Spleen (tissue), 11 donors: Measurements from ENCODE around the gene RBPMS2. TPM values are rescaled to one million over a fixed set of nuclear protein-coding genes. Genes with fewer than 3 reads are reported as not detected.

Source experiments
- DNase-seq: peaks from one replicate; pipeline ENCODE4 v3.0.0-alpha.2; 2020
- H3K27ac ChIP-seq, 8 donors: fragments of 200-600 bp; sonication (generic) in 7 of 8; 1 replicate in 4 of 8; 2 replicates in 4 of 8; pipeline versions ENCODE4 v1.5.0 to v1.8.0; 2016 to 2021; ENCODE audit warnings: inconsistent platforms in 4 of 8, mild to moderate bottlenecking in 4 of 8, moderate library complexity in 1 of 8
- H3K27me3 ChIP-seq, 7 donors: fragments of 200-600 bp; sonication (generic) in 6 of 7; replicated peaks in 1 of 7; 1 replicate in 4 of 7; 2 replicates in 3 of 7; pipeline versions ENCODE4 v1.5.0 to v1.8.0; 2016 to 2021; ENCODE audit warnings: inconsistent platforms in 3 of 7, mild to moderate bottlenecking in 1 of 7
- H3K36me3 ChIP-seq, 6 donors: fragments of 200-600 bp; sonication (generic) in 5 of 6; 1 replicate in 4 of 6; 2 replicates in 2 of 6; pipeline versions ENCODE4 v1.5.0 to v1.8.0; 2016 to 2021; ENCODE audit warnings: inconsistent platforms in 2 of 6
- H3K4me1 ChIP-seq, 6 donors: fragments of 200-600 bp; sonication (generic) in 5 of 6; 1 replicate in 3 of 6; 2 replicates in 3 of 6; pipeline versions ENCODE4 v1.5.0 to v1.8.0; 2016 to 2021; ENCODE audit warnings: inconsistent platforms in 3 of 6
- H3K4me3 ChIP-seq, 8 donors: fragments of 200-600 bp; sonication (generic) in 7 of 8; 1 replicate in 4 of 8; 2 replicates in 4 of 8; pipeline versions ENCODE4 v1.5.0 to v1.8.0; 2016 to 2021; ENCODE audit warnings: inconsistent platforms in 4 of 8, mild to moderate bottlenecking in 4 of 8, moderate library complexity in 2 of 8
- H3K9me3 ChIP-seq, 8 donors: fragments of 200-600 bp; sonication (generic) in 7 of 8; 1 replicate in 4 of 8; 2 replicates in 4 of 8; pipeline versions ENCODE4 v1.5.0 to v1.8.0; 2016 to 2021; ENCODE audit warnings: inconsistent platforms in 4 of 8
- POLR2A ChIP-seq, 3 donors: fragments of 450-650 bp; IDR thresholded peaks; one replicate each; pipeline ENCODE4 v1.5.1; 2017; ENCODE audit warnings: antibody characterized with exemption in 3 of 3, mild to moderate bottlenecking in 1 of 3
- POLR2AphosphoS5 ChIP-seq, 3 donors: sonication (generic); formaldehyde crosslinking; IDR thresholded peaks; one replicate each; pipeline ENCODE4 v1.5.1; 2017; ENCODE audit warnings: antibody characterized with exemption in 3 of 3
- WGBS, 5 donors: extraction: QIAGEN DNeasy Blood & Tissue Kit in 3 of 5; methylation state at CpG; one replicate each; pipeline versions ENCODE4 v1.1.5 to v1.1.7; 2013 to 2018; 5-methylcytosine and 5-hydroxymethylcytosine counted together
- intact Hi-C: fragments of 100-400 bp; cut with DNase I; formaldehyde crosslinking; loops from one replicate; pipeline ENCODE4 v1.15.0; 2023; ENCODE audit warnings: low total_unique reads
- polyA plus RNA-seq, 3 donors: library from polyadenylated mRNA; stranded (reverse); fragments of 200-250 nt; gene quantifications; one replicate each; pipeline ENCODE4 v1.2.1, GENCODE V29; 2013
- total RNA-seq, 7 donors: library from RNA; depleted of rRNA in 3 of 7; stranded (reverse); fragments of >200 nt in 3 of 7; fragmentation: NEBNext Ultra II Directional in 4 of 7; extraction: Animal tissue kit (Norgen Biotek cat#: 25700) in 4 of 7; gene quantifications; one replicate each; pipeline versions ENCODE4 v1.1.0 to v1.2.1, GENCODE V29; 2016 to 2021
- TF ChIP-seq, protein P1 (sequence below), 11 experiments: fragments of 200-600 bp in 7 of 11; fragments of 450-650 bp in 4 of 11; sonication (generic) in 4 of 11; IDR thresholded peaks in 8 of 11; conservative IDR thresholded peaks in 3 of 11; 1 replicate in 7 of 11; 2 replicates in 4 of 11; pipeline versions ENCODE4 v1.4.0 to v1.8.0; 2016 to 2021; ENCODE audit warnings: antibody characterized with exemption in 11 of 11, inconsistent platforms in 4 of 11, mild to moderate bottlenecking in 1 of 11
- donor health status: healthy with polysubstance abuse.
- donor health status: DM: no; HTN: no; CAD: no; lungs with moderate emphysema.
- donor health status: DM: no; HTN: no; CAD: no.
- donor health status: Bipolar disorder and iron deficiency.
- donor health status: healthy.
- donor health status: DM: no; HTN: no; CAD: no.
- donor health status: DM: yes; HTN: yes; CAD: no.

The RBPMS2 gene
- total and polyA plus RNA-seq, 10 donors: 1.0 to 6.0 (median 2.7) TPM

- peaks cover 0 to 10% (median 3%) of the 10 kb centered on the region in 6 donors for H3K4me1 ChIP-seq
- DNase-seq: no peak
- H3K27me3 ChIP-seq: no peaks in the 10 kb centered on the region
- TF ChIP-seq, protein P1, sequence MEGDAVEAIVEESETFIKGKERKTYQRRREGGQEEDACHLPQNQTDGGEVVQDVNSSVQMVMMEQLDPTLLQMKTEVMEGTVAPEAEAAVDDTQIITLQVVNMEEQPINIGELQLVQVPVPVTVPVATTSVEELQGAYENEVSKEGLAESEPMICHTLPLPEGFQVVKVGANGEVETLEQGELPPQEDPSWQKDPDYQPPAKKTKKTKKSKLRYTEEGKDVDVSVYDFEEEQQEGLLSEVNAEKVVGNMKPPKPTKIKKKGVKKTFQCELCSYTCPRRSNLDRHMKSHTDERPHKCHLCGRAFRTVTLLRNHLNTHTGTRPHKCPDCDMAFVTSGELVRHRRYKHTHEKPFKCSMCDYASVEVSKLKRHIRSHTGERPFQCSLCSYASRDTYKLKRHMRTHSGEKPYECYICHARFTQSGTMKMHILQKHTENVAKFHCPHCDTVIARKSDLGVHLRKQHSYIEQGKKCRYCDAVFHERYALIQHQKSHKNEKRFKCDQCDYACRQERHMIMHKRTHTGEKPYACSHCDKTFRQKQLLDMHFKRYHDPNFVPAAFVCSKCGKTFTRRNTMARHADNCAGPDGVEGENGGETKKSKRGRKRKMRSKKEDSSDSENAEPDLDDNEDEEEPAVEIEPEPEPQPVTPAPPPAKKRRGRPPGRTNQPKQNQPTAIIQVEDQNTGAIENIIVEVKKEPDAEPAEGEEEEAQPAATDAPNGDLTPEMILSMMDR (IDR thresholded peaks at IDR 0.05 in 8 of 11, conservative IDR thresholded peaks at IDR 0.05 in 3 of 11): no peak
- TF ChIP-seq POLR2A (IDR thresholded peaks at IDR 0.05): no peak
- intact Hi-C loops: no loop called here
- no peaks in the 10 kb centered on the region for H3K36me3 ChIP-seq
- no peaks in the 10 kb centered on the region for H3K9me3 ChIP-seq
- H3K27ac ChIP-seq: no peak overlapping the region
- 77 to 90% (median 89%) methylated on average over 30 to 31 of the region's 31 CpGs for WGBS, 5 donors
- no peak overlapping the region for H3K4me3 ChIP-seq
Measured at GRCh38 chr15:64740311-64741170, 34.8 kb downstream of the RBPMS2 start.

- 43 to 64% (median 60%) methylated on average over 9 of the region's 9 CpGs for WGBS, 5 donors
- TF ChIP-seq, protein P1 (IDR thresholded peaks at IDR 0.05 in 8 of 11, conservative IDR thresholded peaks at IDR 0.05 in 3 of 11): no peak
- no peak for TF ChIP-seq POLR2AphosphoS5 (IDR thresholded peaks at IDR 0.05)
- TF ChIP-seq POLR2A (IDR thresholded peaks at IDR 0.05): no peak
- DNase-seq: no peak
- intact Hi-C loops: loop anchor here (10.0 kb wide), 1 partner anchor 165 kb away; no protein-coding TSS in a partner anchor
- Histone ChIP-seq H3K27ac (no peak overlapping the region), H3K36me3 (no peaks in the 10 kb centered on the region), H3K4me1 (peaks cover 0 to 10% (median 3%) of the 10 kb centered on the region in 6 donors), H3K27me3 (no peaks in the 10 kb centered on the region), H3K4me3 (no peak overlapping the region), H3K9me3 (no peaks in the 10 kb centered on the region)
Measured at GRCh38 chr15:64739577-64740143, 35.7 kb downstream of the RBPMS2 start.

GRCh38 chr15:64739156-64739555 is 36.2 kb downstream of the RBPMS2 start:
- Histone ChIP-seq H3K4me3 (no peak overlapping the region), H3K27me3 (no peaks in the 10 kb centered on the region), H3K4me1 (peaks cover 0 to 10% (median 3%) of the 10 kb centered on the region in 6 donors), H3K36me3 (no peaks in the 10 kb centered on the region), H3K27ac (no peak overlapping the region), H3K9me3 (no peaks in the 10 kb centered on the region)
- WGBS, 5 donors: 69 to 84% (median 80%) methylated on average over 3 to 7 of the region's 7 CpGs
- intact Hi-C loops: loop anchor here (10.0 kb wide), 1 partner anchor 166 kb away; no protein-coding TSS in a partner anchor
- TF ChIP-seq POLR2AphosphoS5 (IDR thresholded peaks at IDR 0.05) (no peak), POLR2A (IDR thresholded peaks at IDR 0.05) (no peak)
- TF ChIP-seq, protein P1 (IDR thresholded peaks at IDR 0.05 in 8 of 11, conservative IDR thresholded peaks at IDR 0.05 in 3 of 11): no peak
- DNase-seq: no peak
